Ishikawa (cell line): ENCODE measurements around the gene B3GALT5.

Source experiments
- CEBPB ChIP-seq: IDR thresholded peaks from 2 replicates; pipeline ENCODE4 v1.6.1; 2012
- CREB1 ChIP-seq: IDR thresholded peaks from 2 replicates; pipeline ENCODE4 v1.6.1; 2012; ENCODE audit warnings: low read depth
- EGR1 ChIP-seq: IDR thresholded peaks from 2 replicates; pipeline ENCODE4 v1.6.1; 2012
- EP300 ChIP-seq: IDR thresholded peaks from 2 replicates; pipeline ENCODE4 v1.6.1; 2012; ENCODE audit warnings: borderline replicate concordance
- FOXM1 ChIP-seq: IDR thresholded peaks from 2 replicates; pipeline ENCODE4 v1.6.1; 2012; ENCODE audit warnings: low read depth, borderline replicate concordance
- MAX ChIP-seq: IDR thresholded peaks from 2 replicates; pipeline ENCODE4 v1.6.1; 2012
- NFIC ChIP-seq: IDR thresholded peaks from 2 replicates; pipeline ENCODE4 v1.6.1; 2012
- RAD21 ChIP-seq: IDR thresholded peaks from 2 replicates; pipeline ENCODE4 v1.6.1; 2012; ENCODE audit warnings: low read depth
- REST ChIP-seq: IDR thresholded peaks from 2 replicates; pipeline ENCODE4 v1.6.1; 2012; ENCODE audit warnings: low read depth, mild to moderate bottlenecking
- TAF1 ChIP-seq: IDR thresholded peaks from 2 replicates; pipeline ENCODE4 v1.6.1; 2012; ENCODE audit warnings: low read depth, mild to moderate bottlenecking
- TCF12 ChIP-seq: IDR thresholded peaks from 2 replicates; pipeline ENCODE4 v1.6.1; 2012; ENCODE audit warnings: low read depth
- TEAD4 ChIP-seq: IDR thresholded peaks from 2 replicates; pipeline ENCODE4 v1.6.1; 2012
- YY1 ChIP-seq: IDR thresholded peaks from 2 replicates; pipeline ENCODE4 v1.6.1; 2012; ENCODE audit warnings: low read depth
- ZBTB7A ChIP-seq: IDR thresholded peaks from 2 replicates; pipeline ENCODE4 v1.6.1; 2012; ENCODE audit warnings: low read depth
- TF ChIP-seq, protein P1 (sequence below): IDR thresholded peaks from 2 replicates; pipeline ENCODE4 v1.6.1; 2012

B3GALT5 gene

GRCh38 chr21:39650306-39650705 lies 37.6 kb downstream of the B3GALT5 start:
- TF ChIP-seq EGR1 = no peak
- TF ChIP-seq, protein P1, sequence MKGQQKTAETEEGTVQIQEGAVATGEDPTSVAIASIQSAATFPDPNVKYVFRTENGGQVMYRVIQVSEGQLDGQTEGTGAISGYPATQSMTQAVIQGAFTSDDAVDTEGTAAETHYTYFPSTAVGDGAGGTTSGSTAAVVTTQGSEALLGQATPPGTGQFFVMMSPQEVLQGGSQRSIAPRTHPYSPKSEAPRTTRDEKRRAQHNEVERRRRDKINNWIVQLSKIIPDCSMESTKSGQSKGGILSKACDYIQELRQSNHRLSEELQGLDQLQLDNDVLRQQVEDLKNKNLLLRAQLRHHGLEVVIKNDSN = no peak
- no peak for TF ChIP-seq CREB1
- no peak for TF ChIP-seq YY1
- no peak for TF ChIP-seq CEBPB
- no peak for TF ChIP-seq RAD21
- no peak for TF ChIP-seq FOXM1
- no peak for TF ChIP-seq TEAD4
- TF ChIP-seq ZBTB7A = no peak
- TF ChIP-seq TCF12 = no peak

DNA sequence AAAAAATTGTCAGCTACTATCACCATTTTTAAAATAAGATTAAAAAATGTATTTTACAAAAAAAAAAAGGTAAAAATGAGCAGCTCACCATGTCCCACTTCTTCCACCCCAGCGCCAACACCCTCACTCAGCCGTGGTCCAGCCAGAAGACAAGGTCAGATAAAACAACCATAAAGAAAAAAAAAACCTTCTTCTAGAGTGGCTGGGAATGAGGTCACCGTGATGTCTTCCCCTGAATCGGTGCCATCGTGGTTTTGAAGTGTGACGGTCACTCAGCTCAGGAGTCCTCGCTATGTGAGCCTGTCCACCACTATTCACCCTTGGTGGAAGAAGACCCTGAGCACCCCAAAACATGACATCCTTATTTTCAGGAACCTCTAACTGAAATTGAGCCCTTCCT lies 38.1 kb downstream of the B3GALT5 start:
- TF ChIP-seq YY1 (no peak), EGR1 (no peak), NFIC (no peak), MAX (no peak), FOXM1 (no peak), CREB1 (no peak), TCF12 (no peak), TAF1 (no peak), TEAD4 (no peak), EP300 (no peak)
- TF ChIP-seq, protein P1 = no peak

- TF ChIP-seq ZBTB7A = no peak
Observed at GRCh38 chr21:39651206-39651605, 38.5 kb downstream of the B3GALT5 start.

DNA sequence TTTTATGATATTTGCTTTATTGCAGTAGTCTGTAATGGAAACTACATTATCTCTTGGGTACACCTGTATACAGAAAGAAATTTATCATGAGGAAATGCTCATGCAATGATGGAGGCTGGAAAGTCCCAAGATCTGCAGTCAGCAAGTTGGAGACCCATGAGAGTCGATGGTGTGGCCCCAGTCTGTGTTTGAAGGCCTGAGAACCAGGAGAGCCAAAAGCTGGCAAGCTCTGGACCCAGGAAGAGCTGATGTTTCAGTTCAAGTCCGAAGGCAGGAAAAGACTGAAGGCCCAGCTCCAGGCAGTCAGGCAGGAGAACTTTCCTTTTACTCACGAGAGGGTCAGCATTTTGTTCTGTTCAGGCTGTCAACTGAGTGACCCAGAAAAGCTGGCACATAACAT lies 42.2 kb downstream of the B3GALT5 start:
- no peak for TF ChIP-seq YY1
- TF ChIP-seq EGR1 = no peak
- no peak for TF ChIP-seq CEBPB
- no peak for TF ChIP-seq TEAD4
- no peak for TF ChIP-seq MAX
- TF ChIP-seq, protein P1 = no peak
- TF ChIP-seq ZBTB7A = no peak
- TF ChIP-seq NFIC = no peak
- no peak for TF ChIP-seq CREB1

GRCh38 chr21:39655589-39655988 lies 42.8 kb downstream of the B3GALT5 start:
- no peak for TF ChIP-seq MAX
- TF ChIP-seq, protein P1 = no peak
- TF ChIP-seq NFIC = no peak
- no peak for TF ChIP-seq TEAD4
- TF ChIP-seq RAD21 = no peak
- no peak for TF ChIP-seq REST

DNA sequence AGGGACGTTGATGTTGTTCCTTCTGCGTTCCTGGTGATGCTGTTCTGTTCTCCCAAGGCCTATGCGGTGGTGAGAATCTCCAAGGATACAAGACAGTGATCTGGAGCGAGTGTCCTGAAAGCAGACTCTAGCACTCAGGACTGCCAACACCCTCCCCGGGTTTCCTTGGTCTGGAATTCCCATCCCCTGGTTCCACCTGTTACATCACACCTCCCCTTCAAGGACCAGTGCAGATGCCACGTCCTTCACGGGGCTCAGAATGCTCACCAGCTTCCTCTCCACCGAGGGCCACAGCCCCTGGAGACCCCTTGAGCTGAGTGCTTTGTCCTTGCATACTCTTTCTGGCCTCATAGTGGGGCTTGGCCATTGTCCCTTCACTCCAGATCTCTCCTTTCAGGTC lies 43.5 kb downstream of the B3GALT5 start:
- TF ChIP-seq REST (no peak), CREB1 (no peak), TAF1 (no peak), TCF12 (no peak), YY1 (no peak), EP300 (no peak)
